ENCODE measurements around the gene EPHA10.

EPHA10 gene

DNA sequence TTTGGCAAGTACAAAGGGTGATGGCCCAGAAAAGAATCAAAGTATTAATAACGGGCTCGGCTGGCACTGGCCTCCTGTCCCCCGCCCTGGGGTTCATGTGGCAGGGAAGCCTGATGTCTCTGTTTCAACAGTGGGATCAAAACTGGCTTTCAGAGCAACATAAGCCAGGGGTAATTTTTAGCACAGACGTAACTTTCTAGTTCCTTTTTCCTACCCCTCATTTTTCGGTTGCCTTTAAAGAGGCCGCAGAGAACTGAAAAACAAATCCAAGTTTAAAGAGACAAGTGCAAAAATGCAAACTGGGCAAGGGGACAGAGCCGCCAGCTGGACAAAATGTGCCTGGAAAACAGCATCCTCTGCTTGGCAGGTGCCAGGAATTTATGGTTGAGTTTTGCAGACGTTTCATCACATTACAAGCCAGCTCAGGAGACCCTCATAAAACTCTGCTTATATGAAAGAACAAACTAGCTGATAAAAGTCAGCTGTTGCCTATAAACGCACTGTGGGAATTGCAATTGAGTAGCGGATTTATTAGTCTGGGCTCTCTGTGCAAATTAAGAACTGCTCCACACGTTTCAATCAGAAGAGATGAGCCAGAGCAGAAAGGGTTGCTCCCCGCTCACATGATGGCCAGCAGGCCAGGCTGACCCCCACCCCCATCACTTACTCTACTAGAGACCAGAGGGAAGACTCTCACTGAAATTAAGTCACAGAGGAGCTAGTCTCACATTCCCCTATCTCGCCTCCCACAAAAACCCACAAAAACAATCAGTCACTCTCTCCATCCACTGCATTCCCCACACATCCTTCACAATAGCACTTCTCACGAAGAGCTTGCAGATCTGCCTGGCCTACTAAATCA is 88.4 kb downstream of the EPHA10 start:
- no peak for DNase-seq (ENCODE audit: low spot score)

DNA sequence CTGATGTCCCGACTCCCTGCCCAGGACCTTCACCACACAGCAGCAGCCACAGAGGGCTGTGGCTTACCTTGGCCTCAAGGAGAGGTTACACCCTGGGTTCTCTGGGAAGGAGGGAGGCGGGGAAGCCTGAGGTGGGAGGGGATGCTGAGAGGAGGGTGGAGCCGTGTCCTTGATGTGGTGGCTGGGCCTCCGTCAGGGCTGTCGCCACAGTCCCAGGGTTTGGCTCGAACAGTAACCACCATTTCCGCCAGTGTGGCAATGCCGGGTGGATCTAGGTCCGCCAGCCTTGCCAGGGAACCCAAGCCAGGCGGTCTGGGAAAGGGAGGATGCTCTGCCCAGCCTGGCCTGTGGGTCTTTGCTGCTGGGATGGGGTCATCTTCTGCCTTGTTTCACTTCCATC is 91.0 kb downstream of the EPHA10 start:
- no peak for DNase-seq (ENCODE audit: low spot score)

- no peak for DNase-seq (ENCODE audit: low spot score)
These were observed 92.6 kb downstream of the EPHA10 start for GRCh38 chr1:37672136-37672870.

DNA sequence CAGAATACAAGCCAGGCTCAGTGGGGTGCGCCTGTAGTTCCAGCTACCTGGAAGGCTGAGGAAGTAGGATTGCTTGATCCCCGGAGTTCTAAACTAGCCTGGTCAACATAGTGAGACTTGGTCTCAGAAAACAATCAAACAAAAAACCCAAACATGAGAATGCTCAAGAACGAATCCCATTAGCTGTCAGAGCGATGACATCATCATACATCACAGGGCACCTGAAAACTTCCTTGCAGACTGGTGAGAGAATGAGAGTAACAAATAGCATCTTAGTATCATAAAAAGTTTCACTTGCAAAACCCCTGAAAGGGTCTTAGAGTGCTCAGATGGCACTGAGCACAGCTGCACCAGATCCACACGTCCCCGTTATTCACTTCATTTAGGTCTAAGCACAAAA is 93.7 kb downstream of the EPHA10 start:
- no peak for DNase-seq (ENCODE audit: low spot score)

- DNase-seq (ENCODE audit: low spot score), result no peak
These were observed 94.8 kb downstream of the EPHA10 start for GRCh38 chr1:37670133-37670532.

GRCh38 chr1:37667023-37667671 is 97.8 kb downstream of the EPHA10 start:
- no peak for DNase-seq (ENCODE audit: low spot score)

DNA sequence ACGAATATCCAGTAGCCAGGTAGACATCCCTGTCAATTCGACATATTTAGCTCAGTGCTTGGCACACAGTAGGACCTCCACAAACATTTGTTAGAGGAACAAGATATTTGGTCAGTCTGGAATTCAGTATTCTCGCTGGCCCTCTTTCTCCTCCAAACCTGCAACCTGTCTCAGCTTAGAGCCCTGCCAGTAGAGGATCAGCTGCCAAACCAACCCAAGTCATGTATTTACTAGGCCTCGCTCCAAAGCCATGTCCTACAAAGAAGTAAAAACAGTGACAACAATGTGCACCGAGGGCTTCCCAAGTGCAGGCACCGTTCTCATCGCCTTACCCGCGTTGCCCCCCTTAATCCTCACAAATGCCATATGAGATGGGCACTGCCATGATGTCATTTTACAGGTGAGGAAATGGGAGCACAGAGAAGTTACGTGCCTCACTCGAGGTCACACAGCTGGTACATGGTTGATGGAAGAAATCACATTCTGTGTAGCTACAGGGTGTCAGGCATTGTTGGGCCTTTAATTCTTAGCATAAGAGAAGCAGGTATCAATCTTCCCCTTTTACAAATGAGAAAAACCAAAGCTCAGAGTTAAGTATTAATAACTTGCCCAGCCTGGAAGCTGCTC is 98.6 kb downstream of the EPHA10 start:
- DNase-seq (ENCODE audit: low spot score), result no peak

Data from left forelimb (tissue), 1 donor.